WTC11 (cell line): ENCODE results near the gene MAN1B1. TPM values are rescaled to one million over a fixed set of nuclear protein-coding genes. Genes with fewer than 3 reads are reported as not detected.

ENCODE experiments used
- ATAC-seq: fragments of 200-7000 bp; cut with Tn5 transposase; 2 replicates; pipeline ENCODE4 v1.10.0; 2021; ENCODE audit warnings: mild to moderate bottlenecking, moderate library complexity
- CTCF ChIA-PET: fragments of 300-600 bp; sonication (Branson Sonifier 250); formaldehyde crosslinking; loops from one replicate; lab custom pipeline; 2021; ENCODE audit warnings: antibody characterized with exemption; lab: Charles Lee
- POLR2A ChIA-PET: fragments of 350-600 bp; sonication (Branson Sonifier 250); formaldehyde crosslinking; loops from one replicate; lab custom pipeline; 2021; ENCODE audit warnings: antibody characterized with exemption; lab: Charles Lee
- DNase-seq: peaks from one replicate; pipeline ENCODE4 v3.0.0; 2021; ENCODE audit warnings: low spot score
- H3K27ac Mint-ChIP-seq: 2 replicates; pipeline ENCODE4 v1.8.0; 2021; ENCODE audit warnings: mixed read lengths
- H3K27me3 Mint-ChIP-seq: 2 replicates; pipeline ENCODE4 v1.8.0; 2021; ENCODE audit warnings: low read depth, mild to moderate bottlenecking, moderate library complexity, mixed read lengths
- H3K36me3 Mint-ChIP-seq: 2 replicates; pipeline ENCODE4 v1.8.0; 2021; ENCODE audit warnings: mixed read lengths
- H3K4me1 Mint-ChIP-seq: 2 replicates; pipeline ENCODE4 v1.8.0; 2022; ENCODE audit warnings: mixed read lengths
- H3K4me3 Mint-ChIP-seq: 2 replicates; pipeline ENCODE4 v1.8.0; 2021; ENCODE audit warnings: mild to moderate bottlenecking, moderate library complexity, mixed read lengths
- H3K9me3 Mint-ChIP-seq: 2 replicates; pipeline ENCODE4 v1.8.0; 2021; ENCODE audit warnings: mixed read lengths
- ATF1 ChIP-seq: sonication (generic); formaldehyde crosslinking; IDR thresholded peaks from 2 replicates; pipeline ENCODE4 v1.8.1; 2023; ENCODE audit warnings: mild to moderate bottlenecking, moderate library complexity, missing genetic modification reagents
- CBFB ChIP-seq: sonication (generic); formaldehyde crosslinking; IDR thresholded peaks from 2 replicates; pipeline ENCODE4 v1.8.1; 2022; ENCODE audit warnings: mild to moderate bottlenecking, low read depth, missing genetic modification reagents
- CREB1 ChIP-seq: sonication (generic); formaldehyde crosslinking; IDR thresholded peaks from 2 replicates; pipeline ENCODE4 v1.8.0; 2023; ENCODE audit warnings: mild to moderate bottlenecking, missing genetic modification reagents
- ELF4 ChIP-seq: sonication (generic); formaldehyde crosslinking; IDR thresholded peaks from 2 replicates; pipeline ENCODE4 v1.8.1; 2022; ENCODE audit warnings: low read depth, mild to moderate bottlenecking, moderate library complexity, missing genetic modification reagents
- FOXJ3 ChIP-seq: sonication (generic); formaldehyde crosslinking; IDR thresholded peaks from 2 replicates; pipeline ENCODE4 v1.9.0; 2021; ENCODE audit warnings: missing genetic modification reagents, mild to moderate bottlenecking, borderline replicate concordance
- HMGA2 ChIP-seq: fragments of 250-450 bp; sonication (Bioruptor Pico); IDR thresholded peaks from 2 replicates; pipeline ENCODE4 v1.4.0; 2021; ENCODE audit warnings: mild to moderate bottlenecking, moderate library complexity
- NR1H2 ChIP-seq: sonication (generic); formaldehyde crosslinking; IDR thresholded peaks from 2 replicates; pipeline ENCODE4 v1.9.0; 2021; ENCODE audit warnings: mild to moderate bottlenecking, moderate library complexity, missing genetic modification reagents
- OVOL2 ChIP-seq: fragments of 250-450 bp; sonication (Bioruptor Pico); IDR thresholded peaks from 2 replicates; pipeline ENCODE4 v1.9.0; 2021; ENCODE audit warnings: mild to moderate bottlenecking, borderline replicate concordance
- RELA ChIP-seq: sonication (generic); formaldehyde crosslinking; IDR thresholded peaks from 2 replicates; pipeline ENCODE4 v1.8.1; 2022; ENCODE audit warnings: missing genetic modification reagents, mild to moderate bottlenecking, borderline replicate concordance
- SMAD4 ChIP-seq: sonication (generic); formaldehyde crosslinking; IDR thresholded peaks from 2 replicates; pipeline ENCODE4 v1.8.0; 2022; ENCODE audit warnings: mild to moderate bottlenecking, missing genetic modification reagents
- TCF7 ChIP-seq: sonication (generic); formaldehyde crosslinking; IDR thresholded peaks from 2 replicates; pipeline ENCODE4 v1.8.0; 2022; ENCODE audit warnings: mild to moderate bottlenecking, low read depth, missing genetic modification reagents, moderate library complexity
- ZBTB21 ChIP-seq: sonication (generic); formaldehyde crosslinking; IDR thresholded peaks from 2 replicates; pipeline ENCODE4 v1.8.1; 2023; ENCODE audit warnings: mild to moderate bottlenecking, missing genetic modification reagents, borderline replicate concordance
- ZNF138 ChIP-seq: sonication (generic); formaldehyde crosslinking; conservative IDR thresholded peaks from 2 replicates; pipeline ENCODE4 v1.8.1; 2022; ENCODE audit warnings: mild to moderate bottlenecking, moderate library complexity, missing genetic modification reagents
- total RNA-seq: library from RNA; stranded (reverse); gene quantifications from 3 replicates; pipeline ENCODE4 v1.2.3, GENCODE V29; 2021
- TF ChIP-seq, protein P1 (sequence below): fragments of 250-450 bp; sonication (Bioruptor Pico); conservative IDR thresholded peaks from 2 replicates; pipeline ENCODE4 v1.9.0; 2021; ENCODE audit warnings: mild to moderate bottlenecking
- TF ChIP-seq, protein P2 (sequence below): sonication (generic); formaldehyde crosslinking; IDR thresholded peaks from 2 replicates; pipeline ENCODE4 v1.8.0; 2022; ENCODE audit warnings: mild to moderate bottlenecking, missing genetic modification reagents
- TF ChIP-seq, protein P3 (sequence below): sonication (generic); formaldehyde crosslinking; IDR thresholded peaks from 2 replicates; pipeline ENCODE4 v1.8.1; 2023; ENCODE audit warnings: mild to moderate bottlenecking, missing genetic modification reagents
- TF ChIP-seq, protein P4 (sequence below): sonication (generic); formaldehyde crosslinking; IDR thresholded peaks from 2 replicates; pipeline ENCODE4 v1.8.1; 2022; ENCODE audit warnings: mild to moderate bottlenecking, moderate library complexity, missing genetic modification reagents
- TF ChIP-seq, protein P5 (sequence below): sonication (generic); formaldehyde crosslinking; IDR thresholded peaks from 2 replicates; pipeline ENCODE4 v1.8.0; 2022; ENCODE audit warnings: mild to moderate bottlenecking, missing genetic modification reagents
- TF ChIP-seq, protein P6 (sequence below): fragments of 200-600 bp; IDR thresholded peaks from 2 replicates; pipeline ENCODE4 v1.8.0; 2022; ENCODE audit warnings: antibody characterized with exemption

MAN1B1 gene
- total RNA-seq, 1 experiment from 2014 or later, result 57.1 TPM

DNA sequence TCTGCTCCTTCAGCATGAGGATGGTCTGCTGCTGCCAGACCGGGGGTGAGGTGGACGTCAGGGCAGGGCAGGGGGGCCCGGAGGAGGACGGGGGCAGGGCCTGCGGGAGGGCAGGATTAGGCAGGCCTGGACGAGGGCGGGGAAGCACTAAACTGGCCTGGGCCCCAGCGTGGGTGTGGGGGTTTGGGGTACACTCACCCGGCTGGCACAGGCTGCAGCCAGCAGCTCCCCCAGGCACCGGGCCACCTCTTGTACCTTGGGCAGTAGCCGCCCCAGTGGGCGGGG, 22.0 kb upstream of the MAN1B1 start (continued):
- TF ChIP-seq, protein P1, sequence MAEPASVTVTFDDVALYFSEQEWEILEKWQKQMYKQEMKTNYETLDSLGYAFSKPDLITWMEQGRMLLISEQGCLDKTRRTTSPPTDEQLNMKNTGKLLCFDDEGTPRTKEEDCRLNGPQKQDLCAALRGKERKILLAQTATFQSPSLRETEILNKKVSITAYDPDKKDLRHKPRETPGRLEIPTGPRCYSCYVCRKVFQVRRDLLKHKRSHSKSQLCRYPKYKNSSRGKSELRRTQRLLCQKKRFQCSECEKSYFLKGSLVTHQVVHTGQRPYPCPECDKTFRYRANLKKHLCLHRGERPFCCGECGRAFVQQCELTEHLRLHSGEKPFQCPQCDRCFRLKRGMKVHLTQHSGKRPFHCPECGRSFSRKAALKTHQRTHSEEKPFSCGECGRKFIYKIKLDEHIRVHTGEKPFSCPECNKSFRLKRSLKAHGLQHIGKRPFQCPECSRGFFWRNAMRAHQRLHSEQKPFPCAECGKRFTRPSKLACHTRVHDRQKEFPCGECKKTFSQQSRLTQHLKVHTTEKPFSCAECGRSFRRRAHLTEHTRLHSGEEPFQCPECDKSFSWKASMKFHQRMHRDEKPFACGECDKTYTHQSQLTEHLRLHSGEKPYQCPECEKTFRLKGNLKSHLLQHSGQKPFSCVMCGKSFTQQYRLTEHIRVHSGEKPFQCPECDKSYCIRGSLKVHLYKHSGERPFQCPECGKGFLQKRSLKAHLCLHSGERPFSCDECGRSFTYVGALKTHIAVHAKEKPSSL (CRISPR knock-in tag), result no peak
- TF ChIP-seq RELA (CRISPR knock-in tag), result no peak

DNA sequence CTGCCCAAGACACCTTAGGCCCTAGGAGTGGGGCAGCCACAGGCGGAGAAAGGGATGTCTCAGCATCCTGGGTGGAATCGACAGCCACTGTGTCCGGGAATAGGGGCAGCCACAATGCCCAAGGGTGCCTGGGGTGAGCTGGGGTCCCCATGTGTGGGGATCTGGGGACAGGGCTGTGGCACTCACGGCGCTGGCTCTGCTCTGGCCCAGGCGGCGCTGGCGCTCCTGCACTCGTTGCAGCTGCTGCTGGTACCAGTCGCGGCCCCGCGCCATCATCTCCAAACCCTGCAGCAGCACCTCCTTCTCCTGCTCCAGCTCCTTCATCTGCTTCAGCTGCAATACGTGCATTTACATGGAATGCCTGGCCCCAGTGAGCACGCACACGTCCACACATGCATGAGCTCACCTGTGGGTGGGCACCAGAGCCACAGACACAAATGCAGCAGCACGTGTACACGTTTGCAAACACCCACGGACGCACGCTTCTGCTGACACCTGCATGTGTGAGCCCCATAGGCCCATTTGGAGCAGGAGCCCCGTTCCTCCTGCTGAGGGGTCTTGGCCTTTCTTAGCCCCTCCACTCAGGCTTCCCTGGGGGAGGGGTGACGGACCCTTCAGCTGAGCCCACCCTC, 21.3 kb upstream of the MAN1B1 start:
- Mint-ChIP-seq H3K4me1 (peaks cover 12% of the 10 kb centered on the region), H3K27me3 (peaks cover 6% of the 10 kb centered on the region), H3K9me3 (no peaks in the 10 kb centered on the region), H3K36me3 (peaks cover 3% of the 10 kb centered on the region), H3K27ac (peak overlapping the region; percentile 60), H3K4me3 (no peak overlapping the region)
- CTCF ChIA-PET, result interaction anchor here (1.2 to 10.4 kb wide), 11 partner anchors 9 to 187 kb away, joined by 3 to 240 read pairs (median 12); partner anchors contain the start of genes ENTPD2, MAN1B1, NPDC1 and RNF208
- TF ChIP-seq ZBTB21 (CRISPR knock-in tag) (no peak), NR1H2 (no peak), OVOL2 (CRISPR knock-in tag) (no peak), ELF4 (no peak), CBFB (no peak), HMGA2 (no peak), FOXJ3 (CRISPR knock-in tag) (no peak), SMAD4 (no peak), ZNF138 (CRISPR knock-in tag) (no peak), ATF1 (CRISPR knock-in tag) (no peak), TCF7 (no peak), CREB1 (CRISPR knock-in tag) (no peak)
- TF ChIP-seq, protein P2, sequence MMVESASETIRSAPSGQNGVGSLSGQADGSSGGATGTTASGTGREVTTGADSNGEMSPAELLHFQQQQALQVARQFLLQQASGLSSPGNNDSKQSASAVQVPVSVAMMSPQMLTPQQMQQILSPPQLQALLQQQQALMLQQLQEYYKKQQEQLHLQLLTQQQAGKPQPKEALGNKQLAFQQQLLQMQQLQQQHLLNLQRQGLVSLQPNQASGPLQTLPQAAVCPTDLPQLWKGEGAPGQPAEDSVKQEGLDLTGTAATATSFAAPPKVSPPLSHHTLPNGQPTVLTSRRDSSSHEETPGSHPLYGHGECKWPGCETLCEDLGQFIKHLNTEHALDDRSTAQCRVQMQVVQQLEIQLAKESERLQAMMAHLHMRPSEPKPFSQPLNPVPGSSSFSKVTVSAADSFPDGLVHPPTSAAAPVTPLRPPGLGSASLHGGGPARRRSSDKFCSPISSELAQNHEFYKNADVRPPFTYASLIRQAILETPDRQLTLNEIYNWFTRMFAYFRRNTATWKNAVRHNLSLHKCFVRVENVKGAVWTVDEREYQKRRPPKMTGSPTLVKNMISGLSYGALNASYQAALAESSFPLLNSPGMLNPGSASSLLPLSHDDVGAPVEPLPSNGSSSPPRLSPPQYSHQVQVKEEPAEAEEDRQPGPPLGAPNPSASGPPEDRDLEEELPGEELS (CRISPR knock-in tag), result no peak
- TF ChIP-seq, protein P3, sequence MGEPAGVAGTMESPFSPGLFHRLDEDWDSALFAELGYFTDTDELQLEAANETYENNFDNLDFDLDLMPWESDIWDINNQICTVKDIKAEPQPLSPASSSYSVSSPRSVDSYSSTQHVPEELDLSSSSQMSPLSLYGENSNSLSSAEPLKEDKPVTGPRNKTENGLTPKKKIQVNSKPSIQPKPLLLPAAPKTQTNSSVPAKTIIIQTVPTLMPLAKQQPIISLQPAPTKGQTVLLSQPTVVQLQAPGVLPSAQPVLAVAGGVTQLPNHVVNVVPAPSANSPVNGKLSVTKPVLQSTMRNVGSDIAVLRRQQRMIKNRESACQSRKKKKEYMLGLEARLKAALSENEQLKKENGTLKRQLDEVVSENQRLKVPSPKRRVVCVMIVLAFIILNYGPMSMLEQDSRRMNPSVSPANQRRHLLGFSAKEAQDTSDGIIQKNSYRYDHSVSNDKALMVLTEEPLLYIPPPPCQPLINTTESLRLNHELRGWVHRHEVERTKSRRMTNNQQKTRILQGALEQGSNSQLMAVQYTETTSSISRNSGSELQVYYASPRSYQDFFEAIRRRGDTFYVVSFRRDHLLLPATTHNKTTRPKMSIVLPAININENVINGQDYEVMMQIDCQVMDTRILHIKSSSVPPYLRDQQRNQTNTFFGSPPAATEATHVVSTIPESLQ (CRISPR knock-in tag), result no peak
- TF ChIP-seq, protein P4, sequence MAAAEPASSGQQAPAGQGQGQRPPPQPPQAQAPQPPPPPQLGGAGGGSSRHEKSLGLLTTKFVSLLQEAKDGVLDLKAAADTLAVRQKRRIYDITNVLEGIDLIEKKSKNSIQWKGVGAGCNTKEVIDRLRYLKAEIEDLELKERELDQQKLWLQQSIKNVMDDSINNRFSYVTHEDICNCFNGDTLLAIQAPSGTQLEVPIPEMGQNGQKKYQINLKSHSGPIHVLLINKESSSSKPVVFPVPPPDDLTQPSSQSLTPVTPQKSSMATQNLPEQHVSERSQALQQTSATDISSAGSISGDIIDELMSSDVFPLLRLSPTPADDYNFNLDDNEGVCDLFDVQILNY (CRISPR knock-in tag), result no peak
- TF ChIP-seq, protein P5, sequence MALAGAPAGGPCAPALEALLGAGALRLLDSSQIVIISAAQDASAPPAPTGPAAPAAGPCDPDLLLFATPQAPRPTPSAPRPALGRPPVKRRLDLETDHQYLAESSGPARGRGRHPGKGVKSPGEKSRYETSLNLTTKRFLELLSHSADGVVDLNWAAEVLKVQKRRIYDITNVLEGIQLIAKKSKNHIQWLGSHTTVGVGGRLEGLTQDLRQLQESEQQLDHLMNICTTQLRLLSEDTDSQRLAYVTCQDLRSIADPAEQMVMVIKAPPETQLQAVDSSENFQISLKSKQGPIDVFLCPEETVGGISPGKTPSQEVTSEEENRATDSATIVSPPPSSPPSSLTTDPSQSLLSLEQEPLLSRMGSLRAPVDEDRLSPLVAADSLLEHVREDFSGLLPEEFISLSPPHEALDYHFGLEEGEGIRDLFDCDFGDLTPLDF (CRISPR knock-in tag), result no peak
- TF ChIP-seq, protein P6, sequence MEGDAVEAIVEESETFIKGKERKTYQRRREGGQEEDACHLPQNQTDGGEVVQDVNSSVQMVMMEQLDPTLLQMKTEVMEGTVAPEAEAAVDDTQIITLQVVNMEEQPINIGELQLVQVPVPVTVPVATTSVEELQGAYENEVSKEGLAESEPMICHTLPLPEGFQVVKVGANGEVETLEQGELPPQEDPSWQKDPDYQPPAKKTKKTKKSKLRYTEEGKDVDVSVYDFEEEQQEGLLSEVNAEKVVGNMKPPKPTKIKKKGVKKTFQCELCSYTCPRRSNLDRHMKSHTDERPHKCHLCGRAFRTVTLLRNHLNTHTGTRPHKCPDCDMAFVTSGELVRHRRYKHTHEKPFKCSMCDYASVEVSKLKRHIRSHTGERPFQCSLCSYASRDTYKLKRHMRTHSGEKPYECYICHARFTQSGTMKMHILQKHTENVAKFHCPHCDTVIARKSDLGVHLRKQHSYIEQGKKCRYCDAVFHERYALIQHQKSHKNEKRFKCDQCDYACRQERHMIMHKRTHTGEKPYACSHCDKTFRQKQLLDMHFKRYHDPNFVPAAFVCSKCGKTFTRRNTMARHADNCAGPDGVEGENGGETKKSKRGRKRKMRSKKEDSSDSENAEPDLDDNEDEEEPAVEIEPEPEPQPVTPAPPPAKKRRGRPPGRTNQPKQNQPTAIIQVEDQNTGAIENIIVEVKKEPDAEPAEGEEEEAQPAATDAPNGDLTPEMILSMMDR, result no peak
- ATAC-seq (no peak), DNase-seq (no peak)
- POLR2A ChIA-PET, result interaction anchor here (0.9 to 1.0 kb wide), 2 partner anchors 19 to 21 kb away, joined by 3 read pairs; partner anchors contain the start of gene MAN1B1
